GM19395 (cell line): ENCODE results near the gene DIDO1.
"Not testable (repeated sequence)": the region's sequence is repeated elsewhere in the genome, so short reads cannot be mapped to it uniquely, and the experiment has no call there.

ENCODE experiments used
- ATAC-seq: cut with Tn5 transposase; IDR thresholded peaks from one replicate; pipeline ENCODE4 v1.9.1; 2021; ENCODE audit warnings: mild to moderate bottlenecking, moderate library complexity; ENCODE audit not compliant: unreplicated experiment

The DIDO1 gene

GRCh38 chr20:62962891-62963613, 36.7 kb upstream of the DIDO1 start:
- no peak for ATAC-seq

GRCh38 chr20:62962221-62962879, 36.0 kb upstream of the DIDO1 start:
- no peak for ATAC-seq

GRCh38 chr20:62961799-62962198, 35.5 kb upstream of the DIDO1 start:
- no peak for ATAC-seq

GRCh38 chr20:62961310-62961783, 35.0 kb upstream of the DIDO1 start:
- no peak for ATAC-seq

GRCh38 chr20:62960446-62961309, 34.4 kb upstream of the DIDO1 start:
- not testable (repeated sequence) for ATAC-seq

GRCh38 chr20:62959998-62960436, 33.7 kb upstream of the DIDO1 start:
- no peak for ATAC-seq

- ATAC-seq: no peak
Observed at GRCh38 chr20:62959101-62959971, 33.0 kb upstream of the DIDO1 start.

GRCh38 chr20:62958388-62959100, 32.2 kb upstream of the DIDO1 start:
- ATAC-seq: no peak

- no peak for ATAC-seq
Observed at GRCh38 chr20:62957136-62958117, 31.1 kb upstream of the DIDO1 start.

GRCh38 chr20:62956387-62957135, 30.3 kb upstream of the DIDO1 start:
- no peak for ATAC-seq

GRCh38 chr20:62955519-62956386, 29.4 kb upstream of the DIDO1 start:
- ATAC-seq: no peak

- peak; percentile 81 for ATAC-seq
Observed at GRCh38 chr20:62953839-62954703, 27.8 kb upstream of the DIDO1 start.

- no peak for ATAC-seq
Observed at GRCh38 chr20:62952968-62953838, 26.9 kb upstream of the DIDO1 start.

GRCh38 chr20:62952373-62952967, 26.2 kb upstream of the DIDO1 start, which contains the start of gene SLC17A9:
Gene SLC17A9, plus strand, starts transcription at chr20:62952709. Its CDS starts 122 bp downstream, at chr20:62952831.
- no peak for ATAC-seq
